Naive B cell (primary cell): Measurements from ENCODE around the gene ODAD4. TPM values are rescaled to one million over a fixed set of nuclear protein-coding genes. Genes with fewer than 3 reads are reported as not detected.

ENCODE experiments used
- ATAC-seq, 2 donors: fragments of 150-1000 bp; cut with Tn5 transposase; 2 replicates each; pipeline ENCODE4 v1.10.0; 2021; ENCODE audit warnings: low read depth in 2 of 2, mild to moderate bottlenecking in 2 of 2, moderate library complexity in 2 of 2
- DNase-seq: peaks from one replicate; pipeline ENCODE4 v3.0.0; 2022
- H3K27ac Mint-ChIP-seq, 6 donors: one replicate each; pipeline ENCODE4 v1.8.0; 2020 to 2022; ENCODE audit warnings: mild to moderate bottlenecking in 6 of 6, mixed read lengths in 6 of 6, moderate library complexity in 5 of 6, inconsistent platforms in 2 of 6
- H3K27me3 Mint-ChIP-seq, 3 donors: one replicate each; pipeline ENCODE4 v1.8.0; 2021 to 2022; ENCODE audit warnings: mixed read lengths in 3 of 3, mild to moderate bottlenecking in 1 of 3
- H3K36me3 Mint-ChIP-seq, 2 donors: one replicate each; pipeline ENCODE4 v1.8.0; 2020 to 2022; ENCODE audit warnings: mixed read lengths in 2 of 2, inconsistent platforms in 1 of 2, mild to moderate bottlenecking in 1 of 2
- H3K4me1 Mint-ChIP-seq, 3 donors: one replicate each; pipeline ENCODE4 v1.8.0; 2020 to 2022; ENCODE audit warnings: mixed read lengths in 3 of 3, inconsistent platforms in 1 of 3, mild to moderate bottlenecking in 1 of 3, moderate library complexity in 1 of 3
- H3K4me3 Mint-ChIP-seq, 8 donors: one replicate each; pipeline ENCODE4 v1.8.0; 2020 to 2022; ENCODE audit warnings: mild to moderate bottlenecking in 8 of 8, mixed read lengths in 8 of 8, moderate library complexity in 8 of 8, inconsistent platforms in 2 of 8
- H3K9me3 Mint-ChIP-seq, 7 donors: one replicate each; pipeline ENCODE4 v1.8.0; 2020 to 2022; ENCODE audit warnings: mixed read lengths in 7 of 7, mild to moderate bottlenecking in 5 of 7, inconsistent platforms in 2 of 7, moderate library complexity in 1 of 7
- polyA plus RNA-seq, 6 donors: library from polyadenylated mRNA; unstranded; fragments of 300-500 nt; fragmentation: Illumina TruSeq; gene quantifications; one replicate each; pipeline ENCODE4 v1.2.3, GENCODE V29; 2021; ENCODE audit warnings: low read depth in 6 of 6

Gene ODAD4
- polyA plus RNA-seq, 6 donors from 2014 or later = 0.17 to 0.60 (median 0.37) TPM; not detected in 2

DNA sequence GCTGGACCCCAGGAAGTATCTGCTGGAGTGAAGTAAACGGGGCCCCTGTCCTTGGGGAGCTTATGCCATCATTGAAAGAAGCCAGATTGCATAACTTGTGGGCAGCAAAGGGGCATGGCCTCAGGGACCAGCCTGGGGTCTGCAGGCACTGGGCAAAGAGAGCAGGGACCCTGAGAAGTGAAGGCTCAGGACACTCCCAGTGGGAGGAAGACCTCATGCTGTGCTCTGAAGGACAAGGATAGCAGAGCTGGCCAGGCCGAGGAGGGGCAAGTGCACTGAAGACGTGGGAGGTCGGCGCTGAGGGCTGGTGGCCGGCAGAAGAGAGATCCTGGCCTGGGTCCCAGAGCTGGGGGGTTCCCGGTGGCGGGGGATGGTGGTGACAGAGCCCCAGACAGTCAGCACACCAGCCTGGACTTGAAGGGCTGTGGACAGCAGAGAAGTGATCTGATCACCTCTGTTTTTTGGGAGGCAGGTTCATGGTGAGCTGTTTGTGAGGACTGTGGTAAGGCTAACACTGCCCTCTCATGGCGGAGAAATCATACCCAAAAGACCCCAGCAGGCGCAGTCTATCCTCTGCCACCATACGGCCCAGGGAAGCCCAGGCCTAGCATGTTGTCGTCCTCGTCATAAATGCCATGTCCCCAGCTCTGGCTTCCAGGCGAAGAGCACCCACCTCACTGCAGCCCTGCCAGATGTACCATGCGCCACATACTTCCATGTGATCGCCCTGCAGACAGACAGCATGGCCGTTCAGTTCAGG lies 29.1 kb downstream of the ODAD4 start:
- H3K27ac Mint-ChIP-seq = peak overlapping the region in 2 of 6 donors; percentile 74 to 83
- H3K9me3 Mint-ChIP-seq = no peaks in the 10 kb centered on the region
- H3K36me3 Mint-ChIP-seq = no peaks in the 10 kb centered on the region
- no peaks in the 10 kb centered on the region for H3K27me3 Mint-ChIP-seq
- ATAC-seq (no peak), DNase-seq (no peak)
- H3K4me1 Mint-ChIP-seq = peaks cover 0 to 5% (median 3%) of the 10 kb centered on the region in 3 donors
- peak overlapping the region in 1 of 8 donors; percentile 10 for H3K4me3 Mint-ChIP-seq

DNA sequence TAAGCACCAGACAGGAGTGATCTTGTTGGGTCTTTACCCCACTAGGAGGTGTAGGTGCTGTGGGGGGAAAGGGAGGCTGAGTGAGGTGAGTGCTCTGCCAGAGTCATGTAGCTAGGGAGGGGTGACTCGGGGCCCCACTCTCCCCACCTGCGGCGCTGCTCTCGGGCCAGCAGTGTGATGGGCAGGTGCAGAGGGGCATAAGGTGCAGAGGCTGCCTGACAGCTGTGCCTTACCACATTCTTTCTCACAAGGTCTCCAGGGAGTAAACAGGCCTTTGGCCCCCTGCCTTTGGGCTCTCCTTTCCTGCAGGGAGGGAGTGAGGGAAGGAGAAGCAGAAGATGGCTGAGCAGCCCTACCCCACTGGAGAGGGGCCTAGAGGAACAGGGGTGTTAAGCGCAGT lies 31.7 kb downstream of the ODAD4 start:
- no peak overlapping the region for H3K4me3 Mint-ChIP-seq
- H3K4me1 Mint-ChIP-seq = peaks cover 14 to 19% (median 15%) of the 10 kb centered on the region in 3 donors
- H3K9me3 Mint-ChIP-seq = no peaks in the 10 kb centered on the region
- no peaks in the 10 kb centered on the region for H3K27me3 Mint-ChIP-seq
- DNase-seq = no peak
- H3K36me3 Mint-ChIP-seq = no peaks in the 10 kb centered on the region
- H3K27ac Mint-ChIP-seq = peak overlapping the region in 1 of 6 donors; percentile 25
- ATAC-seq = no peak

DNA sequence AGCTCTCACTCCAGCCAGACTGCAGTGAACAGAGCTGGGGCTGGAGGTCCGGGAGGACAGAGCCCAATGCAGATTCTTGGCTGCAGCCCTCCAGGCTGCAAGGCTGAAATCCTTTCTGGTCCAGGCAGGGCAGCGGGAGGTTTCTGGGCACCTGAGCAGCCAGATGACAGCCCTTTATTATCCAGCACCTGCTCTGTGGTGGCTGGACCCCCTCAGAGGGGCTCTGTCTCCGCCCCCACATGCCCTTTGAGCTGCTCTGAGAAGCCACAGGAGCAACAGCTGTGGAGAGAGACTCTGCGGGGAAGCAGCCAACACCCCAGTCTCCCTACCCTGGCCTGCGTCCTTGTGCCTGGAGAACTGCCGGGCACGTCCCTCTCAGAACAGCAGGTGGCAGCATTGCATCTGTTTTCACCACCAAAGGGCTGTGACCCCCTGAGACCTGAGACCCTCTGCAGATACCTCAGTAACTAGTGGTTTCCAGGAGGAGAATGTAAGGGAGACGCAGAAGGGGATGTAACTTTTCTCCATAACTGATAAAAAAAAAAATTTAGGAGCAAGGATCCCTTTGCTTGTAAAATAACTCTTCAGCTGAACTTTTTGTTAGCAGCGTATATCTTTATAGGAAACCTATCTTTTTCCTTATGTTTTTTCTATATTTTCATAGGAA lies 32.5 kb downstream of the ODAD4 start:
- Mint-ChIP-seq H3K27me3 (no peaks in the 10 kb centered on the region), H3K36me3 (no peaks in the 10 kb centered on the region), H3K4me3 (peak overlapping the region in 3 of 8 donors; percentile 13 to 82 (median 61)), H3K9me3 (no peaks in the 10 kb centered on the region), H3K4me1 (peaks cover 16 to 26% (median 22%) of the 10 kb centered on the region in 3 donors), H3K27ac (no peak overlapping the region)
- DNase-seq = peak; percentile 70
- ATAC-seq = peak; percentile 31 to 33

DNA sequence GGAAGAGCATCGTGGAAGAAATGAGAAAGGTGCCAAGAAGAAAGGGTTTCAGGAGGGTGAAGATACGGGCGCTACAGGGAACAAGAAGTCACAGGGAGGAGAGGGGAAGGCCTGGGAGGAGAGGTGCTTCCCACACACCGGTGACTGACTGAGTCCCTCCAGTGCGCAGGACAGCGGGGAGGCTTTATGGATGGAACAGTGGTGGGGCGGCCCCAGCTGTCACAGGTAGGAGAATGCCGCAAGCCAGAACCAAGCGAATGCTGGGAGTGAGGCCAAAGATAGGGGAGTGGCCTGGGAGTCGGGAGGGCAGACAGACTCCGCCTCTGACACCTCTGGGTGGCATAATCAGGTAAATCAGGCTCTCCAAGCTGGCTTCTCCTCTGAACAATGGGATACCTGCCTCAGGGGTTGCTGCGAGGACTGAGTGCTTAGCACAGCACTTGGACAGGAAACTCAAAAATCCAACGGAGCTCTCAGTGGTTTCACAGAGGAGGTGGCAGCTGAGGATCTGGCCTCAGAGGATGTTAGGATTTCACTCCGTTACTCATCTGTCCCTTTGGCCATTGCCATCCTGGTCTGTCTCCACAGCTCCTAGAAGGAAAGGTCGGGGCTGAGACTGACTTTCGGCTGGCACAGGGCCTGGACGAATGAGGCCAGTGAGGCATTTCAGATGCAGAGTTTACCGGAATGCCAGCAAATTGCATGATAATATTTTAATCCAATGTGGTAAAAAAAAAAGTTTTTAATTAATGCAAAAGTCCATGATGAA lies 35.5 kb downstream of the ODAD4 start:
- no peaks in the 10 kb centered on the region for H3K36me3 Mint-ChIP-seq
- no peaks in the 10 kb centered on the region for H3K27me3 Mint-ChIP-seq
- peak; percentile 33 for DNase-seq
- H3K4me3 Mint-ChIP-seq = peak overlapping the region; percentile 84 to 93 (median 88)
- ATAC-seq = peak; percentile 28 to 32
- peaks cover 19 to 46% (median 34%) of the 10 kb centered on the region in 3 donors for H3K4me1 Mint-ChIP-seq
- H3K27ac Mint-ChIP-seq = peak overlapping the region; percentile 68 to 96 (median 92)
- H3K9me3 Mint-ChIP-seq = no peaks in the 10 kb centered on the region

DNA sequence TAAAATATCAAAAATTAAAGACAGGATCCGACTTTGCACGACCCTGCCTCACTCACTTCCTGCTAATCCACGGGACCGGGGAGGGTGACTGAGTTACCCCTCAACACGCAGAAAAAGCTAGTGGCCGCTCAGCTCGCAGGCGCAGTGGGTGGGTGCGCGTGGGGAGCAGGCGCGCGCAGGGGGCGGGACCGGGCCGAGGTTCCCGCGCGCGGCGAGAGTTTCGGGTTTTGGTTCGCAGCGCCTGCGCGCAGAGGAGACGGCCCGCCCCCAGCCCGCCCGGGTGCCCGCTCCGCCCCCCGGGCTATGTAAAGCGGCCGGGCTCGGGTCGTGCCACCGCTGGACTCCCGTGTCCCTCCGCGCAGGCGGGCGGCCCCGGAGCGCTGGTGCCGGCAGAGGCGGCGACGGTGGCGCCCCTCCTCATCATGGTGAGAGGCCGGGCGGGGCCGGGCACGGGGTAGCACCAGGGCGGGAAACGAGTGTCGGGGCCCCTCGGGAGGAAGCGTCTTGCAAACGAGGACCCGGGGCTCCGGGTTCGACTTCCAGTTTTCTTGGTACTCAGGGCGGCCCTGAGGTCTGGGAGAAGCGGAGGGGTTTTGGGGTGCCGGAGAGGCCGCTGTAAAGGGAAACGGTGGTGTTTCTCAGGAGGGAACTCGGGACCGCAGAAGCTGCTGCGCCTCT lies 36.2 kb downstream of the ODAD4 start, which contains the start of gene CNP:
CNP (plus strand) TSS at position 333 of the 678 bp plus-strand sequence; CDS start at position 423, 90 bp downstream.
- Mint-ChIP-seq H3K9me3 (no peaks in the 10 kb centered on the region), H3K4me1 (peaks cover 23 to 51% (median 37%) of the 10 kb centered on the region in 3 donors), H3K27ac (peak within 1 kb of the TSS; percentile 68 to 96 (median 92)), H3K27me3 (no peaks in the 10 kb centered on the region), H3K4me3 (peak within 1 kb of the TSS; percentile 84 to 93 (median 88)), H3K36me3 (no peaks in the 10 kb centered on the region)
- DNase-seq (peak; percentile 90), ATAC-seq (peak; percentile 87 to 88)

DNA sequence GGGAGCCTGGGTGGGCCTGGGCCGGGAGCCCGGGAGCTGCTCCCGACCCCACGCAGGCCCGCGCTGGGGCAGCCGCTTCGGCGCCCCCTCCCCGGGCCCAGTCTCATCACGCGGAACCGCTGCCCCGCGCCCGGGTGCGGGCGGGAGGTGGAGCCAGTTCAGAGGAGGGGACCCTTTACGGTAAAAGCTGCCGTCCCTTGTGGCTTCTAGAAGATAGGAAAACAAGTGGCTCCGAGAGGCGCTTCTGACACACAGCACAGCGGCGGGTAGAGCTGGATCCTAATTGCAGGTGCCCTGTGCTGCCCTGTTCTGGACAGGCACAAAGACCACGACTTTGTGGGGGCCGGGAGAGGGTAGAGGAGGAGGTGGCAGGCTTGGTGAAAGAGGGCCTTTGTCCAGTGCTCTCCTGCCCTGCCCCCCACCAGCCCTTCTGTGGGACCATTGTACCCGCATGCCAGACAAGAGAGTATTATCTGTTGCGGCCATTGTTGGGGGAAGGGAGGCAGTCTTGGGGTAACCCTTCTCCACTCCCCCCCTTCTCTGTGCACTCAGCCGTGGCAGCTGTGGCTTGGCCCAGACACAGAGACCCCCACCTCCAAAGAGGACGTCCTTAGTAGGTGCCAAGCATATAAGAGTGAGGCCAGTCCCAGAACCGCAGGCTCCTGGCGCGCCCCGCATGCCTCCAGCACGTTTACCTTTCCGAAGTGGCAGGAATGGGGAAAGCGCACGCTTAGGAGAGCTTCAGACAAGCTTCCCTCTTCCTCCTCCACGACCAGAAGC lies 36.9 kb downstream of the ODAD4 start:
- Mint-ChIP-seq H3K27me3 (no peaks in the 10 kb centered on the region), H3K27ac (peak overlapping the region in 5 of 6 donors; percentile 59 to 79 (median 74)), H3K36me3 (no peaks in the 10 kb centered on the region), H3K9me3 (no peaks in the 10 kb centered on the region), H3K4me3 (peak overlapping the region; percentile 78 to 91 (median 87)), H3K4me1 (peaks cover 25 to 57% (median 40%) of the 10 kb centered on the region in 3 donors)
- no peak for DNase-seq
- ATAC-seq = no peak

DNA sequence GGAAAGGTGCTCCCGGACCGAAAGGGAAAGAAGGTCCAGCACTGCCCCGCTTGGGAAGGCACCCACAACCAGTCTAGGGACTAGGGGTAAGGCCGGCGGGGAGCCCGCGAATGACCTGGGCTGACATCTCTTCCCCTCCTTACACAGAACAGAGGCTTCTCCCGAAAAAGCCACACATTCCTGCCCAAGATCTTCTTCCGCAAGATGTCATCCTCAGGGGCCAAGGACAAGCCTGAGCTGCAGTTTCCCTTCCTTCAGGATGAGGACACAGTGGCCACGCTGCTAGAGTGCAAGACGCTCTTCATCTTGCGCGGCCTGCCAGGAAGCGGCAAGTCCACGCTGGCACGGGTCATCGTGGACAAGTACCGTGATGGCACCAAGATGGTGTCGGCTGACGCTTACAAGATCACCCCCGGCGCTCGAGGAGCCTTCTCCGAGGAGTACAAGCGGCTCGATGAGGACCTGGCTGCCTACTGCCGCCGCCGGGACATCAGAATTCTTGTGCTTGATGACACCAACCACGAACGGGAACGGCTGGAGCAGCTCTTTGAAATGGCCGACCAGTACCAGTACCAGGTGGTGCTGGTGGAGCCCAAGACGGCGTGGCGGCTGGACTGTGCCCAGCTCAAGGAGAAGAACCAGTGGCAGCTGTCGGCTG lies 37.6 kb downstream of the ODAD4 start:
- no peaks in the 10 kb centered on the region for H3K27me3 Mint-ChIP-seq
- ATAC-seq (no peak), DNase-seq (no peak)
- H3K4me1 Mint-ChIP-seq = peaks cover 28 to 64% (median 42%) of the 10 kb centered on the region in 3 donors
- peak overlapping the region; percentile 72 to 91 (median 87) for H3K4me3 Mint-ChIP-seq
- no peaks in the 10 kb centered on the region for H3K9me3 Mint-ChIP-seq
- H3K36me3 Mint-ChIP-seq = no peaks in the 10 kb centered on the region
- peak overlapping the region in 5 of 6 donors; percentile 9 to 77 (median 59) for H3K27ac Mint-ChIP-seq

DNA sequence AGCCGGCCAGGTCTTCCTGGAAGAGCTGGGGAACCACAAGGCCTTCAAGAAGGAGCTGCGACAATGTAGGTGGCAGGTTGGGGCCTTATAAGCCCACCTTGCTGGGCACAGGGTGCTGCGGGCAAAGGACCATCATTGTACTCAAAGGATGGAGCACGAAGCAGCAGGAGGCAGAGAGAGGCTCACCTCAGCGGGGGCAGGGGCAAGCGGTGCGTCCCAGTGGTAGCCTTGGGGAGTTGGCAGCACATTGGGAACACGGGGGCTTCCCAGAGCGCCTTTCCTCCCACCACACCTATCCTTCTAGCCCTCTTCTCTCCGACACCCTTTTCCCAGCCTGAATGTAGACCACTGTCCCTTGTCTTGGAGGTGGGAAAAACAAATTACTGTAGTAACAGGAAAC lies 38.3 kb downstream of the ODAD4 start:
- H3K27me3 Mint-ChIP-seq = no peaks in the 10 kb centered on the region
- H3K4me3 Mint-ChIP-seq = peak overlapping the region in 4 of 8 donors; percentile 50 to 89 (median 86)
- DNase-seq (no peak), ATAC-seq (no peak)
- peaks cover 28 to 66% (median 47%) of the 10 kb centered on the region in 3 donors for H3K4me1 Mint-ChIP-seq
- H3K9me3 Mint-ChIP-seq = no peaks in the 10 kb centered on the region
- H3K36me3 Mint-ChIP-seq = no peaks in the 10 kb centered on the region
- H3K27ac Mint-ChIP-seq = peak overlapping the region in 1 of 6 donors; percentile 77

DNA sequence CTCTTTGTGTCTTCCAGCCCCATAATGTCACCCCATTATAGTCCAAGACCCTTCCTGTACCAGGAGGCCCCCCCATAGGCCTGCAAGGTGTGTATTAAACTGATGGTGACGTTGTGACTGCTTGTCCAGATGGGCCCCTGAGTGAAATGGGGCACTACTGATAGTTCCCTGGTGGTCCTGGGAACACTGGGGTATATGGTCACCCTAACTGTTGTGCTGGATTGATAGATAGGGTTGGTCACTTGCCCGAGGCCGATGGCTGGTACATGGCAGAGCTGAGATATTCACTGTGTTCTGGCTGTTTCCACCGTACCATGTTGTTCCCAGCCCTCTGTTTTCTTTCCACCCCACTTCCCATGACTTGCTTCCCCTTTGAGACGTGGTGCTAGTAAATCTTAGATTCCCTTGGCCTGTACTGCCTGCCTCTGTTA lies 40.5 kb downstream of the ODAD4 start:
- H3K4me1 Mint-ChIP-seq = peaks cover 16 to 60% (median 34%) of the 10 kb centered on the region in 3 donors
- no peaks in the 10 kb centered on the region for H3K36me3 Mint-ChIP-seq
- ATAC-seq (no peak), DNase-seq (no peak)
- H3K27ac Mint-ChIP-seq = peak overlapping the region in 2 of 6 donors; percentile 50 to 51
- H3K27me3 Mint-ChIP-seq = no peaks in the 10 kb centered on the region
- H3K9me3 Mint-ChIP-seq = no peaks in the 10 kb centered on the region
- peak overlapping the region in 1 of 8 donors; percentile 74 for H3K4me3 Mint-ChIP-seq

DNA sequence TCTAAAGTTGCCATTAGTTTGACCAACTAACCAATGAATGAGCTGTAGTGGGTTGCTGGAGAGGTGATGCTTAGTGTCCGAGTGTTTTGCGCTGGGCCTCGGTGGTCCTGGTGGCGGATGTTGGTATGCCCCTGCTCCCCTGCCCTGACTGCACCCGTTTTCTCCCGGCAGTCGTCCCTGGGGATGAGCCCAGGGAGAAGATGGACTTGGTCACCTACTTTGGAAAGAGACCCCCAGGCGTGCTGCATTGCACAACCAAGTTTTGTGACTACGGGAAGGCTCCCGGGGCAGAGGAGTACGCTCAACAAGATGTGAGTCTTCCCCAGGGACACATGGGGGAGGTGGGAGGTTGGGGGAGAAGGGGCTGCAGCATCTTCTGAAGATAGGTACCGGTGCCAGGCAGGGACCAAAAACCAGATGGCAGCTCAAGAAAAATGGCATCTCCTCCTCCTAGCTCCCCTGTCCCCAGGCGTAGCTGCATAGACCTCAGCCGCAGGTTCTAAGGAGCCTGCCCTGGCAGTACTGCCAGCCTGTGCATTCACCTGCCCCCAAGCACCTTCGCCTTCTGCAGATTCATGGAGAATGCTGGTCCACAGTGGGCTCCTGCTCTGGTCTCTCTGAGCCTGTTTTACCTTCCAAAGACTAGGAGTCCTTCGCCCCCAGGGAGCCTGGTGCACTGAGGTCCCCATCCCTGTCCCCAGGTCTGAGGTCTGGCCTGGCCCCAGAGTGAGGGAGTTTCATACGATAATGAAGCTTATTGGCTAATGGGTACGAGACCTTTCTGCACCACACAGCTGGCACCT lies 41.5 kb downstream of the ODAD4 start:
- Mint-ChIP-seq H3K27me3 (no peaks in the 10 kb centered on the region), H3K27ac (peak overlapping the region in 2 of 6 donors; percentile 41 to 78), H3K36me3 (no peaks in the 10 kb centered on the region), H3K9me3 (no peaks in the 10 kb centered on the region), H3K4me3 (peak overlapping the region in 1 of 8 donors; percentile 4), H3K4me1 (peaks cover 21 to 66% (median 32%) of the 10 kb centered on the region in 3 donors)
- no peak for ATAC-seq
- DNase-seq = no peak
